Measurements from ENCODE around the gene SYTL3. TPM values are rescaled to one million over a fixed set of nuclear protein-coding genes. Genes with fewer than 3 reads are reported as not detected.

The SYTL3 gene
- total and polyA plus RNA-seq, 9 of the 15 experiments (the other 6 are each of a cell fraction or from before 2014, with no cell fraction given) = 0.04 to 0.46 (median 0.17) TPM; not detected in 1

- TF ChIP-seq ZBTB11 (CRISPR knock-in tag; IDR thresholded peaks at IDR 0.05) = no peak
- peak; percentile 45 to 71; a peak in 3 of 4 replicates for TF ChIP-seq RAD21 (CRISPR knock-in tag; conservative IDR thresholded peaks at IDR 0.05 in 1 of 2, IDR thresholded peaks at IDR 0.05 in 1 of 2)
- TF ChIP-seq, protein P1, sequence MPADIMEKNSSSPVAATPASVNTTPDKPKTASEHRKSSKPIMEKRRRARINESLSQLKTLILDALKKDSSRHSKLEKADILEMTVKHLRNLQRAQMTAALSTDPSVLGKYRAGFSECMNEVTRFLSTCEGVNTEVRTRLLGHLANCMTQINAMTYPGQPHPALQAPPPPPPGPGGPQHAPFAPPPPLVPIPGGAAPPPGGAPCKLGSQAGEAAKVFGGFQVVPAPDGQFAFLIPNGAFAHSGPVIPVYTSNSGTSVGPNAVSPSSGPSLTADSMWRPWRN (IDR thresholded peaks at IDR 0.05; ENCODE audit: low read depth) = no peak
- no peak for TF ChIP-seq STAG1 (CRISPR knock-in tag; IDR thresholded peaks at IDR 0.05; ENCODE audit: borderline replicate concordance)
- TF ChIP-seq ZNF79 (CRISPR knock-in tag; IDR thresholded peaks at IDR 0.05; ENCODE audit: low read depth) = no peak
- no peak for TF ChIP-seq SRSF3 (IDR thresholded peaks at IDR 0.05; ENCODE audit: insufficient read depth, low read length)
- TF ChIP-seq, protein P2, sequence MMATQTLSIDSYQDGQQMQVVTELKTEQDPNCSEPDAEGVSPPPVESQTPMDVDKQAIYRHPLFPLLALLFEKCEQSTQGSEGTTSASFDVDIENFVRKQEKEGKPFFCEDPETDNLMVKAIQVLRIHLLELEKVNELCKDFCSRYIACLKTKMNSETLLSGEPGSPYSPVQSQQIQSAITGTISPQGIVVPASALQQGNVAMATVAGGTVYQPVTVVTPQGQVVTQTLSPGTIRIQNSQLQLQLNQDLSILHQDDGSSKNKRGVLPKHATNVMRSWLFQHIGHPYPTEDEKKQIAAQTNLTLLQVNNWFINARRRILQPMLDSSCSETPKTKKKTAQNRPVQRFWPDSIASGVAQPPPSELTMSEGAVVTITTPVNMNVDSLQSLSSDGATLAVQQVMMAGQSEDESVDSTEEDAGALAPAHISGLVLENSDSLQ (IDR thresholded peaks at IDR 0.05) = no peak
- no peak for TF ChIP-seq ZNF75A (CRISPR knock-in tag; IDR thresholded peaks at IDR 0.05)
- TF ChIP-seq DEAF1 (CRISPR knock-in tag; IDR thresholded peaks at IDR 0.05) = no peak
- TF ChIP-seq PTRF (tag; IDR thresholded peaks at IDR 0.05) = no peak
- TF ChIP-seq EWSR1 (IDR thresholded peaks at IDR 0.05; ENCODE audit: borderline replicate concordance, low read depth, partially characterized antibody) = no peak
- no peak for TF ChIP-seq KHSRP (IDR thresholded peaks at IDR 0.05)
- no peak for TF ChIP-seq LCOR (CRISPR knock-in tag; IDR thresholded peaks at IDR 0.05)
- TF ChIP-seq ZNF24 (IDR thresholded peaks at IDR 0.05) = peak; percentile 99
Observed at GRCh38 chr6:158605266-158605878, 44.5 kb upstream of the SYTL3 start (continued).

Measured in K562 (cell line).